GM10248 (cell line): ENCODE data around the gene DIP2A.

Source experiments
- CTCF ChIA-PET: fragments of 300-600 bp; sonication (Branson Sonifier 250); formaldehyde crosslinking; extraction: SDS; loops from one replicate; lab custom pipeline; 2021; ENCODE audit warnings: antibody characterized with exemption; lab: Yijun Ruan, JAX
- POLR2A ChIA-PET: fragments of 350-650 bp; sonication (Branson Sonifier 250); formaldehyde crosslinking; extraction: SDS; loops from one replicate; lab custom pipeline; 2020; ENCODE audit warnings: antibody characterized with exemption; lab: Yijun Ruan, JAX
- DNase-seq: peaks from one replicate; pipeline ENCODE4 v3.0.0; 2012; ENCODE audit errors: extremely low spot score
- TF ChIP-seq, protein P1 (sequence below): IDR thresholded peaks from 2 replicates; pipeline ENCODE4 v1.5.1; 2012; ENCODE audit warnings: mild to moderate bottlenecking, low read depth; ENCODE audit errors: extremely low read depth, missing control alignments, control extremely low read depth

The DIP2A gene

DNA sequence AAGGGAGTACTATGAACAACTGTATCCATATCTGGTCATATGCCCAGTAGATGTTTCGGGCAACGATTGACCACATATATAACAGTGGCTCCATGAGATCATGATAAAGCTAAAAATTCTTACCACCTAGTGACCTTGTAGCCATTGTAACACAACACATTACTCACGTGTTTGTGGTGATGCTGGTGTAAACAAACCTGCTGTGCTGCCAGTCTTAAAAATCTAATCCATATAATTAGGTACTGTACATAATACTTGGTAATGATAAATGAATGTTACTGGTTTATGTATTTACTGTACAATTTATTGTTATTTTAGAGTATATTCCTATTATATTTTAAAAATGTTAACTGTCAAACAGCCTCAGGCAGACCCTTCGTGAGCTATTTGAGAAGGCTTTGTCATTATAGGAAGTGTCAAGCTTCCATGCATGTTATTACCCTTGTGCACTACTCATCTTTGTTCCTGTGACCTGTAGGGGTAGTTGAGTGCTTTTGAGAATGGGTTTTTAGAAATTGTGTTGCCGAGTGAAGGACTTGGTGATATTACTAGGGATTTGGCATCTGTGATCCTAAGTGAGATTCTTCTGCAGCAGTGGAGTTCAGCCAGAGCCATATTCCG lies 23.6 kb downstream of the DIP2A start:
- ChIA-PET CTCF (no interaction called here), POLR2A (no interaction called here)
- TF ChIP-seq, protein P1, sequence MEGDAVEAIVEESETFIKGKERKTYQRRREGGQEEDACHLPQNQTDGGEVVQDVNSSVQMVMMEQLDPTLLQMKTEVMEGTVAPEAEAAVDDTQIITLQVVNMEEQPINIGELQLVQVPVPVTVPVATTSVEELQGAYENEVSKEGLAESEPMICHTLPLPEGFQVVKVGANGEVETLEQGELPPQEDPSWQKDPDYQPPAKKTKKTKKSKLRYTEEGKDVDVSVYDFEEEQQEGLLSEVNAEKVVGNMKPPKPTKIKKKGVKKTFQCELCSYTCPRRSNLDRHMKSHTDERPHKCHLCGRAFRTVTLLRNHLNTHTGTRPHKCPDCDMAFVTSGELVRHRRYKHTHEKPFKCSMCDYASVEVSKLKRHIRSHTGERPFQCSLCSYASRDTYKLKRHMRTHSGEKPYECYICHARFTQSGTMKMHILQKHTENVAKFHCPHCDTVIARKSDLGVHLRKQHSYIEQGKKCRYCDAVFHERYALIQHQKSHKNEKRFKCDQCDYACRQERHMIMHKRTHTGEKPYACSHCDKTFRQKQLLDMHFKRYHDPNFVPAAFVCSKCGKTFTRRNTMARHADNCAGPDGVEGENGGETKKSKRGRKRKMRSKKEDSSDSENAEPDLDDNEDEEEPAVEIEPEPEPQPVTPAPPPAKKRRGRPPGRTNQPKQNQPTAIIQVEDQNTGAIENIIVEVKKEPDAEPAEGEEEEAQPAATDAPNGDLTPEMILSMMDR = no peak
- no peak for DNase-seq

DNA sequence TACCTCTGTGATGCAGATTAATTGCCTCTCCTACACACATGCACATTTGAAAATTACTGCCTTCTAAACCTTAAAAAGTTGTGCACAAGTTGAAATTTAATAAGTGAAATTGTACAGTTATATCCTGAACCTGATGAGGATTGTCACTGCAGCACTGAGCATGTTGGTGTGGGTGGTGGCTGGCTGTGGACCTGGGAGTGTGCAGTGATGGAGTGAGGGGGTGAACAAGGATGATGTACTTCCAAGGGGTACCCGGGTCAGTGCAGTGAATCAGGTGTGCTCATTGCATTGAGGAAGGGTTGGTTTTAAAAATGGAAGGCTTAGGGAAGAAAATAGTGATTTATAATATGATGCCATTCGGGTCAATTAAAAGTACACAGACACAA lies 24.1 kb downstream of the DIP2A start:
- TF ChIP-seq, protein P1 = no peak
- ChIA-PET CTCF (no interaction called here), POLR2A (no interaction called here)
- no peak for DNase-seq

DNA sequence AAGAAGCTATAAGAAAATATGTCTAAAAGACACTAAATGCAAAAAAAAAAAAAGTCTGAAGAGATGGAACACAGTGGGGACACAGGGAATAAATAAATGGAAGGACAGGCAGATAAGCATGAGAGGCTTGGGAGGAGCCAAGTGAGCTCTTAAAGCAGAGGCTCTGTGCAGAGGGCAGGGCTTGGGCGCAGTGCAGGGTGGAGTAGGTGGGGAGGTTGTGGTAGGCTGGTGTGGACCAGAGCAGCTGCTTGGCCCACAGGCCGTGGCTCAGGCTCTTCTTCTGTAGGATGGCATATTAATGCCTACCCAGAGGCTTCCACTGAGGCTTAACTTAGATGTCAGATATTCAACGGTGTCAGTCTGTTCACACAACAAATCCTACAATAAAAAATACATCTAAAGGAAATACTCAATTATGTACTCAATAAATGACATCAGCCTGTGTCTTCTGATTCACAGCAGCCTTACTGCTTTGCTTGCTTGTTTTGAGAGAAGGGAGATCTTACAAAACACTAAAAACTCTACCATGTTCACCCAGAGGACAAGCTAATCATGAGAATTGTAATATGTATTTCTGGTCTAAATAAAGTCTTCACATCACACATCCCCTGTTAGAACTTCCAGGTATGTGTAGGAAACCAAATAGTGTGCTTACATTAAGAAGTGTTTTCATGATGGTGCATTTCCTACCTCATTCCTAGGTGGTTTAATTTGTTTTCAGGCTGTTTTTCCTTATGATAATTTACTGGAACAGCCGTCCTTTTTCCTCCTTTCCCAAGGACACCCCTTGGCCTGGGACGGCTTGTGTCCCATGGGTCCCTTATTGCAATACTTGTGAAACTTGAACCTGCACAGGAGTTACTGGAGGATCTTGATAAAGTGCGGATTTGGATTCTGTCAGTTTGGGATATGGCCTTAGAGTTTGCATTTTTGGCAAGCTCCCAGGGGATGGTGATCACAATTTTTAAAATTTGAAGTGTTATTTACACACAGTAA lies 24.9 kb downstream of the DIP2A start:
- CTCF ChIA-PET = no interaction called here
- TF ChIP-seq, protein P1 = no peak
- no peak for DNase-seq
- POLR2A ChIA-PET = no interaction called here

DNA sequence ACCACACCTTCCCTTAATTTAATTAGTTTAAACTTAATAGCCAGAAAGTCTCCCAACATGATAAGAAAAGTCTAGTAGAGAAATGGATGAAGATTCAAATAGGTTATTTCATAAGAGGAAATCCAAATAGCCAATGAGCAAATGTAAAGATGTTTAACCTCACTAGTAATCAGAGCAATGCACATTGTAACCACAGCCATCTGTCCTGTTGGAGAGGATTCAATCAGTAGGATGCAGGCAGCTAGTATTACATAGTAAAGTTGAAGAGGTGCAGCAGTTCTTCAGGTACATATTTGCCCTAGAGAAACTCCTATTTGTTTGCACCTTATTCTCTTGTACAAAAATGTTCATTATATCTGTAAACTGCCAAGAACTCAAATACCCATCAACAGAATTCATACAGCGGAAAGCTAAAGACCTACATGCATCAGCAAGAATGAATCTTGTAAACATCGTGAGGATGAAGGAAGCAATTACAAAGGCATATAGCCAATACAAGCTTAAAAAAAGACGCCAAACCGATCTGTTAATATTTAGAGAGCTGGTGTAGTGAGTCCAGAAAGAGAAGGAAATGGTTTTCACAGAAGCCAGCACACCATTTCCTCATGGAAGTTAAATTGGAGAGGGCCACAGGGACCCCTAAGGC lies 27.9 kb downstream of the DIP2A start:
- ChIA-PET CTCF (no interaction called here), POLR2A (no interaction called here)
- TF ChIP-seq, protein P1 = no peak
- no peak for DNase-seq

DNA sequence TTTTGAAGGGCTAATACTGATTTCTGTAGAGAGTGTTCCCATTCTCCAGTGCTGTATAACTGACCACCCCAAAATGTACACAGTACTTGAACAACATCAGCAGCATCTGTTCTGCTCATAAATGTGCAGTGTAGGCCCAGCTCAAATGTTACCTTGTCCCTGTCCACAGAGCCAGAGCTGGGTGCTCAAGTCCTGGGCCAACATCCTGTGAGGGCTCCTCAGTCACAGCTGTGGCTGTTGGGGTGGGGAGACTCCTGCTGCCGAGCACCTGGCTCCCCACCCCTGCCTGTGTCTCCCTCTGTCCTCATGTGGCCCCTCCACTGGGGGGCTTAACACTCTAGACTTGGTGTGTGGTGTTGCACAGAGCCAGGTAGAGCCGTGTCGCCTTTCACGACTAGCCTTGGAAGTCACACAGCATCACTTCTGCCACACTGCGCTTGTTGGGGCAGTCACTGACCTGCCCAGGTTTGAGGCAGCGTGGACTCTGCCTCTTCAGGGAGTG lies 30.5 kb downstream of the DIP2A start:
- POLR2A ChIA-PET = no interaction called here

DNA sequence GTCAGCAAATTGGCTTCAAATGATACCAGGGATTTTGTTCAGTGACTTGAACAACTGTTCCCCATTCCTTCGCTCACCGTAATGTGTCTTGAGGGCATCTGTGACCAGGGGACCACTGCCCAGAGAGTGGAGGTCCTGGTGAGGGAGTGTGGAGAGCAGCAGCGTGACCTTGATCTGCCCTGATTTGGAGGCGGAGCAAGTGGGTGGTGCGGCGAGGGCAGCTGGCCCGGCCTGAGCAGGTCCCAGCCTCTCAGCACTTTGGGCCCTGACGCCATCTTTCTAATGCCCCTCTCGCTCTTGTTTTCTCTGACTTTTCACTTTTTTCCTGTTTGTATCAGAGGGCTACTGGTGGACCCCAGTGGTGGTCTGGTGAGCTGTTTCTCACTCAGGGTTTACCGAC lies 31.1 kb downstream of the DIP2A start:
- ChIA-PET POLR2A (no interaction called here), CTCF (no interaction called here)

More for the DNA sequence above, 30.5 kb downstream of the DIP2A start:
- CTCF ChIA-PET = no interaction called here
- DNase-seq = no peak
- TF ChIP-seq, protein P1 = no peak

More for the DNA sequence above, 31.1 kb downstream of the DIP2A start:
- no peak for DNase-seq
- TF ChIP-seq, protein P1 = no peak
